Measurements from ENCODE around the gene DCST2.

DCST2 gene

GRCh38 chr1:155009221-155009711 is 24.3 kb downstream of the DCST2 start:
- TF ChIP-seq ZNF274 (IDR thresholded peaks at IDR 0.05; ENCODE audit: low read depth, low read length): no peak
- no peak overlapping the region for H3K4me3 ChIP-seq (ENCODE audit: low read length)

- no peak overlapping the region for H3K4me3 ChIP-seq (ENCODE audit: low read length)
- TF ChIP-seq ZNF274 (IDR thresholded peaks at IDR 0.05; ENCODE audit: low read depth, low read length): no peak
Measured at GRCh38 chr1:155008015-155008941, 25.3 kb downstream of the DCST2 start.

GRCh38 chr1:155007251-155007828 is 26.2 kb downstream of the DCST2 start:
- H3K4me3 ChIP-seq (ENCODE audit: low read length): no peak overlapping the region
- no peak for TF ChIP-seq ZNF274 (IDR thresholded peaks at IDR 0.05; ENCODE audit: low read depth, low read length)

GRCh38 chr1:155006601-155007101 is 26.9 kb downstream of the DCST2 start:
- TF ChIP-seq ZNF274 (IDR thresholded peaks at IDR 0.05; ENCODE audit: low read depth, low read length): no peak
- no peak overlapping the region for H3K4me3 ChIP-seq (ENCODE audit: low read length)

GRCh38 chr1:155005076-155006011 is 28.2 kb downstream of the DCST2 start:
- no peak overlapping the region; the same call in 1 of the 2 replicates for H3K4me3 ChIP-seq (ENCODE audit: low read length)
- TF ChIP-seq ZNF274 (IDR thresholded peaks at IDR 0.05; ENCODE audit: low read depth, low read length): no peak

- TF ChIP-seq ZNF274 (IDR thresholded peaks at IDR 0.05; ENCODE audit: low read depth, low read length): no peak
- peak overlapping the region; percentile 80 for H3K4me3 ChIP-seq (ENCODE audit: low read length)
Measured at GRCh38 chr1:155004352-155005075, 29.1 kb downstream of the DCST2 start.

- no peak for TF ChIP-seq ZNF274 (IDR thresholded peaks at IDR 0.05; ENCODE audit: low read depth, low read length)
- H3K4me3 ChIP-seq (ENCODE audit: low read length): peak overlapping the region; percentile 80
Measured at GRCh38 chr1:155003766-155004351, 29.7 kb downstream of the DCST2 start.

- H3K4me3 ChIP-seq (ENCODE audit: low read length): peak overlapping the region; percentile 80
- no peak for TF ChIP-seq ZNF274 (IDR thresholded peaks at IDR 0.05; ENCODE audit: low read depth, low read length)
Measured at GRCh38 chr1:155003227-155003765, 30.3 kb downstream of the DCST2 start.

- H3K4me3 ChIP-seq (ENCODE audit: low read length): peak within 1 kb of the TSS; percentile 80
- TF ChIP-seq ZNF274 (IDR thresholded peaks at IDR 0.05; ENCODE audit: low read depth, low read length): no peak
Measured at GRCh38 chr1:155002464-155003226, 30.9 kb downstream of the DCST2 start, which contains the start of gene ZBTB7B. ZBTB7B (plus strand) TSS chr1:155002802; CDS start chr1:155014661, 11,859 bp downstream.

GRCh38 chr1:155001675-155002463 is 31.7 kb downstream of the DCST2 start:
- TF ChIP-seq ZNF274 (IDR thresholded peaks at IDR 0.05; ENCODE audit: low read depth, low read length): no peak
- peak overlapping the region; percentile 74 for H3K4me3 ChIP-seq (ENCODE audit: low read length)

- H3K4me3 ChIP-seq (ENCODE audit: low read length): peak overlapping the region; percentile 74
- no peak for TF ChIP-seq ZNF274 (IDR thresholded peaks at IDR 0.05; ENCODE audit: low read depth, low read length)
Measured at GRCh38 chr1:155001425-155001674, 32.2 kb downstream of the DCST2 start.

All from GM08714 (cell line).